Measurements from ENCODE around the gene EEFSEC.

DNA sequence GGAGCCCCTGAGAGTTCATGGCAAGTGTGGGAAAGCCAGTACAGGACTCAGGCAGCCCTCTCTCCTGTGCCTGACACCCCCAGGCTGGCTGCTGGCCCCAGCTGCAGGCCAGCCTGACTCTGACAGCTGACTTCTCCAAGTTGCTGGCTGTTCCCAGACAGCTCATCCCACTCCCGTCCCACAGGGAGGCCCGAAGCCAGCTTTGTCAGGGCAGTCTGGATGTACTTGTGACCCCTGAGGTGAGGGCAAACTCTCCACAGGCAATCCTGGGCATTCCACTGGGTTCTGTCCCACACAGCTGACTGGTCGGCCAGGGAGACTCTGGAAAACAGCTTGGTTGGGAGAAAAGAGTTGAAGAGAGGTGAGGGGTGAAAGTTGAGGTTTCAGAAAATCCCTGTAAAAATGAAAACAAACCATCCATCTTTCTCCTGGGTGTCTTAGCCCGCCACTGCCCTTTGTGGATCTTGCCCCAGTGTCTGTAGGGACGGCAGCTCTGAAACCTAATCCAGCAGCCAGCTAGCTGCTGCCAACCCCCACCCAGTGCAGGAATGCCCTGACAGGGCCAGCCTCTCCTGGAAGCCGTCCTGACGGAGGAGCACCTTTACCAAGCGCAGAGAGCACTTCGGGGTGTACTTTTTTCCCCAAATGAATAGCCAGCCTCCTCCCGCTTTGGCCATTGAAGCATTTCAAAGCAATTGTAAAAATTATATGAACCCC lies 225.5 kb downstream of the EEFSEC start:
- TF ChIP-seq, protein P1, sequence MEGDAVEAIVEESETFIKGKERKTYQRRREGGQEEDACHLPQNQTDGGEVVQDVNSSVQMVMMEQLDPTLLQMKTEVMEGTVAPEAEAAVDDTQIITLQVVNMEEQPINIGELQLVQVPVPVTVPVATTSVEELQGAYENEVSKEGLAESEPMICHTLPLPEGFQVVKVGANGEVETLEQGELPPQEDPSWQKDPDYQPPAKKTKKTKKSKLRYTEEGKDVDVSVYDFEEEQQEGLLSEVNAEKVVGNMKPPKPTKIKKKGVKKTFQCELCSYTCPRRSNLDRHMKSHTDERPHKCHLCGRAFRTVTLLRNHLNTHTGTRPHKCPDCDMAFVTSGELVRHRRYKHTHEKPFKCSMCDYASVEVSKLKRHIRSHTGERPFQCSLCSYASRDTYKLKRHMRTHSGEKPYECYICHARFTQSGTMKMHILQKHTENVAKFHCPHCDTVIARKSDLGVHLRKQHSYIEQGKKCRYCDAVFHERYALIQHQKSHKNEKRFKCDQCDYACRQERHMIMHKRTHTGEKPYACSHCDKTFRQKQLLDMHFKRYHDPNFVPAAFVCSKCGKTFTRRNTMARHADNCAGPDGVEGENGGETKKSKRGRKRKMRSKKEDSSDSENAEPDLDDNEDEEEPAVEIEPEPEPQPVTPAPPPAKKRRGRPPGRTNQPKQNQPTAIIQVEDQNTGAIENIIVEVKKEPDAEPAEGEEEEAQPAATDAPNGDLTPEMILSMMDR (IDR thresholded peaks at IDR 0.05; ENCODE audit: control extremely low read depth in 1 of 3, insufficient read depth in 1 of 3, low read depth in 1 of 3, low read length in 3 of 3), result no peak
- TF ChIP-seq, protein P2, sequence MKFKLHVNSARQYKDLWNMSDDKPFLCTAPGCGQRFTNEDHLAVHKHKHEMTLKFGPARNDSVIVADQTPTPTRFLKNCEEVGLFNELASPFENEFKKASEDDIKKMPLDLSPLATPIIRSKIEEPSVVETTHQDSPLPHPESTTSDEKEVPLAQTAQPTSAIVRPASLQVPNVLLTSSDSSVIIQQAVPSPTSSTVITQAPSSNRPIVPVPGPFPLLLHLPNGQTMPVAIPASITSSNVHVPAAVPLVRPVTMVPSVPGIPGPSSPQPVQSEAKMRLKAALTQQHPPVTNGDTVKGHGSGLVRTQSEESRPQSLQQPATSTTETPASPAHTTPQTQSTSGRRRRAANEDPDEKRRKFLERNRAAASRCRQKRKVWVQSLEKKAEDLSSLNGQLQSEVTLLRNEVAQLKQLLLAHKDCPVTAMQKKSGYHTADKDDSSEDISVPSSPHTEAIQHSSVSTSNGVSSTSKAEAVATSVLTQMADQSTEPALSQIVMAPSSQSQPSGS (IDR thresholded peaks at IDR 0.05; ENCODE audit: low read length), result no peak
- TF ChIP-seq POLR2A (IDR thresholded peaks at IDR 0.05; ENCODE audit: control extremely low read depth in 1 of 2, low read depth in 2 of 2, low read length in 2 of 2) (no peak), EP300 (IDR thresholded peaks at IDR 0.05; ENCODE audit: borderline replicate concordance in 1 of 2, low read depth in 2 of 2, low read length in 2 of 2) (no peak), EZH2 (IDR thresholded peaks at IDR 0.05; ENCODE audit: low read depth, low read length, severe bottlenecking) (no peak)
